ENCODE data around the gene MAP4K4.
"Not testable (repeated sequence)": the region's sequence is repeated elsewhere in the genome, so short reads cannot be mapped to it uniquely, and the experiment has no call there.

Gene MAP4K4

DNA sequence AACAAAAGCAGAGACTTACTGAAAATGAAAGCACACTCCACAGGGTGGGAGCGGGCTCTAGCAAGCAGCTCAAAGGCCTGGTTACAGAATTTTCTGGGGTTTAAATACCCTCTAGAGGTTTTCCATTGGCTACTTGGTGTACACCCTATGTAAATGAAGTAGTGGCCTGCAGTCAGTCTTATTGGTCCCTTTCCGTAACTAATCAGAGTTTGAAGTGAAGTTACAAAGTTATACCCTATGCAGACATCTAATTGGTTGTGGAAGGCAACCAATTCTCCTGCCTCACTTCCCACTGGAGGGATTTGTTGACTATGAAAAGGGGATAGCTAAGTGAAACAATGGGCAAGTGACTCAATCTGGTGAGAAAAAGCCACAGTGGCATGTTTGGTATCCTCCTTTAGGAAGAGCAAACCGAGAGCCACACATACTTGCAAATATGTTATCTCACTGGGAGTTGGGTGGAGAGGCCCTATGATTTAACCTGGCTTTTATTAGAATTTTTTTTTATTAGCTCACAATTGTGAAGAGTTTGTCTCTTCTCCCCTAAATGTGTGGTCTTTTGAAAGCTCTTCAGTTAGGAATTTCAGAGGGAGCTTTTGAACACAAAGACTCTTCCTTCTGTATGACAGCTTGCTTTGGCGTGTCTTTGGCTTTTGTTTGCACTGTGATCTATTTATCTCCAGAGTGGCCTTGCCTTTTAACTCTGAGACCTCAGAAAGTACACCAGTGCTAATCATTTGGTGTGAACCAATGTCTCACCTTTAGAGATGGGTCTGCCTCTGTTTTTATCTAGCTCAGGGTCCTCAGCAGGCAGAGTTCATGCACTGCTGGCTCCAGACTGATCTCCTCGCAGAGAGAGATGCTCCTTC is 69.6 kb downstream of the MAP4K4 start:
- no peak for DNase-seq (ENCODE audit: low read depth in 3 of 3)

DNA sequence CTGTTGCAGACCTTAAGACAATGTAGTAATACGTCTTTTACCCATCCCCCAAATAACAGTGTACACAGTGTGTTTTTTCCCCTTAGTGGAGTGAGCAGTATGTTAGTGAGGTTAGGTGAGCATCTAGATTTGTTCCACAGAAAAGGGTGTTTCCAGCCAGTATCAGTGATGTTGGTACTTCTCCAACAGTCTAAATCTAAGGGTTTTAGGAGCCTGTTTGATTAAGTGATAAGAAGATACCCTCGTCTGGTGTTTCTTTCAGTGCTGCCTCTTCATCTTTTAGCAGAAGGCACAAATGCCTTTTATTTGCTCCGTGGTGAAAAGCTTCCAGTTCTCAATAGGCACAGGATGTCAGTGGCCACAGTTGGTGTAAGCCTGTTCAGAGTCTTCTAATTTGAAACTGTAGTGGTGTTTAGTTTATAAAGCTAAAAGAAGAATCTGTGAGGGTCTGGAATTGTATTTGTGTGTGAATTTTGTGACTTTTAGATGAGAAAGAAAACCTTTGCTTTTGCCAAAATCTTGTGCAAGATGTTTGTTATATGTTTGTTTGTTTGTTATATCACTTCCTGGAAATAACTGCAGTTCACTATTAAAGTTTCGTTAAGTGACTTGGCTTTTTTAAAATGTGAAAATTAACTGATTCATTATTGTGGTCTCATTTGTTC is 71.2 kb downstream of the MAP4K4 start:
- DNase-seq (ENCODE audit: low read depth in 3 of 3), result no peak

DNA sequence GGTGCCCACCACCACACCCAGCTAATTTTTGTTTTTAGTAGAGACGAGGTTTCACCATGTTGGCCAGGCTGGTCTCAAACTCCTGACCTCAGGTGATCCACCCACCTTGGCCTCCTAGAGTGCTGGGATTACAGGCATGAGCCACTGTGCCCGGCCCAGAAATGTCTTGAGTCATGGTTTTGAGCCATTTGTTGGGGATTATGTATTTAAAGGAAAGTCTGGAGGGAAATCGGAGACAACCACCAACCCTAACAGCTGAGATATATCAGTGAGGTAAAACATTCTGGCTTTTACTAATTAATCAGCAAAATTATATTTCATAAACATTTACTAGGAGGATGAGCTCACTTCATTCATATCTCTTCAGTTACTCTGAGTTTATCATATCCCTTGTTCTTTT is 72.2 kb downstream of the MAP4K4 start:
- DNase-seq (ENCODE audit: low read depth in 3 of 3), result not testable (repeated sequence)

DNA sequence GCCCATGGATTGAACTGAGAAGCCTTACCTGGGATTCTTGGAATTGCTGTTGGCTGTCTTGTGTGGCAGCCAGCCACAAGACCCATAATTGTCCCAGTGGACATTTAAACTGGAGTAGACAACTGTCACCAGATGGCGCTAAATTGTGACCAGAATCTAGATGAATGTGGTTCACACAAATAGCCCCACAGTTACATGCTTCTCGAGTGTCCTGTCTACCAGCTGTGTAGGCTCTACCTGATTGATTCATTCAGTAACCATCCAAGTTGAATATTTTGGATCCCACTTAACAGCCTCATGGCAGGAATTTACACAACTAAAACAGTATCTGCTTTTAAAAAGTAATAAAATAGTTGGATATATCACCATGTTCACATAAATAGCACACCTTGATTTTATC is 73.2 kb downstream of the MAP4K4 start:
- DNase-seq (ENCODE audit: low read depth in 3 of 3), result no peak

DNA sequence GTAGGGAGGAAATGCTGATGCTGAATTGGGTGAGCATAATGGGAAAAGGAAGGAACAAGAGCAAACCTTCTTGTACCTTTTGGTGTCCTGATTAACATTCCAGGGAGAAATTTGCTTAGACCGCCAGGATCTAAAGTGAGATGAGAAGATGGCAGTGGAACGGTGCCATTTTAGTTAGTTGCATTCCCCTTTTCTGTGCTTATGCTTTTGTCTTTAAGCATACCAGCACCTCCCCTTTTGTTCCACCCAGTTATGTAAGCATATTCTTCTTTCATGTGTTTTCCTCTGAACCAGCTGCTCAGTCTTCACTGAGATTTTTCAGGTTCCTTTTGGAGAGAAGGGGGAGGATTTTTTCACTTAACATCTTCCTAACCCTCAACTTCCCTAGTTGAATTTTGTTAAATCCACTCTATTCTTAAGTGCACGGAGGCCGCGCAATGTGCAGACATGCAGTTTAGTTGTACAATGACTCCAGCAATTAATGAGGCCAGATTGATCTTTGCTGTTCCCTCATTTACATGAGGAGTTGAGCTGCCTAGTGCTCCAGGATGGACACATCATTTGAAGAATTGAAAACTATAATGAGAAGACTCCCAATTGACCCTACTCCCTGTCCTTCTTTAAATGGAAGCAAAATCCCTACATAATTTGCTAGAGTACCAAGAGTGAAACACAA is 73.9 kb downstream of the MAP4K4 start:
- DNase-seq (ENCODE audit: low read depth in 3 of 3), result no peak

DNA sequence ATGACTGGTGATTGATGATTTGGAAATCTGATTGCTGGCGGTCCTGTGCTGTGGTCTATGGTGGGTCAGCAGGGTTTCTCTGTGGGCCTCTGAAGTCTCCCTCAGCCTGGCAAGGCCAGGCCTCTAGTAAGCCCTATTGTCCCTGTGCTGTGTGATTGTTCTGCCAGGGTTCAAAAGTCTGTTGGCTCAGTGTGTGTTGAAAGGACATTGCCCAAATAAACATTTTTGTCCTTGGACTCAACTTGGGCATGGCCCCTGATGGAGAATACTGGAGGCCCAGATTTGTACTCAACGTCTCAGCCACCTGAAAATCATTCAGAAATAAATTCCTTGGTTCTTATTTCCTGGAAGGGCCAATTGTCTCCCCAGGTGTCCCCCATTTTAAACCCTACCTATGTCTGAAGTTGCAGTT is 74.4 kb downstream of the MAP4K4 start:
- DNase-seq (ENCODE audit: low read depth in 3 of 3), result no peak

DNA sequence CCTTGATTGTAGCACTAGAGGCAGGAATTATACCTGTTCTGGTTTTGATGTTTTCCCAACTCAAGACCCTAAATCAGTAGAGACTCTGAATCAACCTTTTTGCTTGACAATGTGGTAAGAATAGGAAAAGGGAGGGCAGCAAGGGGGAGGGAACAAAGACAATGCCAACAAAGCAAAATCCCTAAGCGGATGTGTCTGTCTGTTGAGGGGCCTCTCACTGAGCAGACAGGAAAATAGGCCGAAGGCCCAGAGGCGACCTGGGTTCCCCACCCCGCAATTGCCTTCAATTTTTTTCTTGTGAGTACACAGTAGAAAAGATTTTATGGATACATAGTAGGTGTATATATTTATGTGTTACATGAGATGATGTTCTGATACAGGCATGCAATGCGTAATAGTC is 75.6 kb downstream of the MAP4K4 start:
- DNase-seq (ENCODE audit: low read depth in 3 of 3), result no peak

DNA sequence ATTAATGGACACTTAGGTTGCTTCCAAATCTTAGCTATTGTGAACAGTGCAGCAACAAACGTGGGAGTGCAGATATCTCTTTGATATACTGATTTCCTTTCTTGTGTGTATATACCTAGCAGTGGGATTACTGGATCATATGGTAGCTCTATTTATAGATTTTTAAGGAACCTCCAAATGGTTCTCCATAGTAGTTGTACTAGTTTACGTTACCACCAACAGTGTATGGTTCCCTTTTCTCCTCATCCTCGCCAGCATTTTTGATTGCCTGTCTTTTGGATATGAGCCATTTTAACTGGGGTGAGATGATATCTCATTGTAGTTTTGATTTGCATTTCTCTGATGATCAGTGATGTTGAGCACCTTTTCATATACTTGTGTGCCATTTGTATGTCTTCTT is 76.5 kb downstream of the MAP4K4 start:
- DNase-seq (ENCODE audit: low read depth in 3 of 3), result not testable (repeated sequence)

DNA sequence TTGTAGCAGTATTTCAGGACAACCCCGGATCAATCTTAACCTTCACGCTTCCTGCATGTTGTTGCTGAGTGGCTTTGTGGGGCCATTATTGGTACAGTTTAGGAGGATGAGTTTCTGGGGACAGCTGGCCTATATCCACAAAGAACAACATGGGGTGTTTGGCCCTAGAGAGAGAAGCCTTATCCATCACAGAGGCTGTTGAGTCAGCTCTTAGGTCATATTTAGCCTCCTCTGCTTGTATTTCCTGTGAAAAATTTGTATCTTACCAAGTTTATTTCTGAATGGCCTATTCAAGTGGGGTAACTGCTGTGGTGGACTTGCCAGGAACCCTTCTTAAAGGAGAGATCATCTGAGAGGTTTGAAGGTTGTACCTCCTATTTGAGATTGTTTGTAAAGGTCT is 77.6 kb downstream of the MAP4K4 start:
- DNase-seq (ENCODE audit: low read depth in 3 of 3), result no peak

DNA sequence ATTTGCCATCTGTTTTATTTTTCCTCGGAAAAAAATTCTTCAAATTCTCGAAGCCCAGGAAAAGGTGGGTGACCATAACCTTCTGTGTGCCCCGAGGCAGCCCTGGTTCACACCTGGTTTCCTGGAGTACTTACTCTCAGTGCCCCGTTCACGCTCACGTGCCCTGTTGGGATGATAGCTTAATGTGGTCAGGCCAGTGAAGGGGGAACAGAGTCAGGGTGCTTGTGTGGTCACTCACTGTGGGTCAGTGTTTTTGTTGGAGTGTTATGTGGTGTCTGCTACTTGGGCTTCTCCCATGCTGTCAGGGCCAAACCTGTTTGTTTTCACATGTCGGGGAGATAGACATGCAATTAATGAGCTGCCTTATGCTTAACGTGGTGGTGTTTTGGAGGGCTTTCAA is 78.1 kb downstream of the MAP4K4 start:
- no peak for DNase-seq (ENCODE audit: low read depth in 3 of 3)

DNA sequence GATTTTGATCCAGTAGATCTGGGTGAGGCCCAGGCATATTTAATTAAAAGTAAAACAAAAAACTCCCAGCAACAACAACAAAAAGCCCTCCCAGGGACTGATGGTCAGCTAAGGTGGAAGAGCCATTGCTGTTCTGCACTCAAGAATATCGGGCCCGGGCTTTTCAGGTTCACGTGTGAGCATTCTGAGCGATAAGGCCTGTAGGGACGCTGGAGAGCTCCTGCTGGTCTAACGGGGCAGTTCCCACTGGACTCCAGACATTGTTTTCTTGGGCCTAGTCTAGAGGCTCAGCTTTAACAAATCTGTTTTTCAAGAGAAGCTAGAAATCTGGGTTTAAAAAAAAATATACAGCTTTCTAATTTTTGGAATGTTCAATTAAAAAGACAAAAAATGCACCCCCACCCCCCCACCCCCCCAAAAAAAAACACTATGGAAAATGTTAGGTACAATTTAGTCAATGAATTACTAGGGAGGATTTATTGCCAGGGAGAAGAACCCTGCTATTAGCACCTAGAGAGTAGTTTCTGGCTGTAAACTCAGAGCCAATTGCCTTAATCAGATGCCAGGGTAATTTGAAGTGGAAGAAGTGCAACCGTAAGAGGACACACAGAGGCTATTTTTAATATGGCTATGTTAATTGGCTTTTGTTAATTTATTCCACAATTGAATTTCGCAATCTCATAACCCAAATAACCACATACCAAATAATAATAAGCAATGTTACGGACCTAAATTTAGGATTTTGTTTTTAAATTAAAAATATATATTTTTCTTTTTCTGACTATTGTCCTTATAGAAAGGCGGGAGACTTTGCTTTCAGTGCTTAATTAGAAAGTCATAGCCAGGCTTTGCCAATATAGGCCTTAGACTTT is 78.9 kb downstream of the MAP4K4 start:
- no peak for DNase-seq (ENCODE audit: low read depth in 3 of 3)

DNA sequence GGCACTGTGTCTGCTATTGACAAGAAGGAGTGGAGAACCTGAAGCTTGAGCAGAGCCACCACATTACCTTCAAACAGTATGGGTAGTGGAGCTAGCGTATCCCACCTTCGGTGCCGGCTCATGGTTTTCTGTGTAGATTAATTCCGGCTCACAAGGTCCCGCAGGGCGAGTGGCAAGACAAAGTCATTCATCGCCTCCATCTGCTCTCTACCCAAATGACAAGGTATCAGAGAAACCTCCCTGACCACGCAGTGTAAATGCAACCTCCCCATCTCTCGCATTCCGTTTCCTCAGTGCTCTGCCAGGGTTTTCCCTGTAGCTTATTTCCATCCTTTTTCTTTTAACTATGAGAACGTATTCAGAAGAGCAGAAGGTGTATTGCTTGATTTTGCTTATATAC is 79.8 kb downstream of the MAP4K4 start:
- no peak for DNase-seq (ENCODE audit: low read depth in 3 of 3)

DNA sequence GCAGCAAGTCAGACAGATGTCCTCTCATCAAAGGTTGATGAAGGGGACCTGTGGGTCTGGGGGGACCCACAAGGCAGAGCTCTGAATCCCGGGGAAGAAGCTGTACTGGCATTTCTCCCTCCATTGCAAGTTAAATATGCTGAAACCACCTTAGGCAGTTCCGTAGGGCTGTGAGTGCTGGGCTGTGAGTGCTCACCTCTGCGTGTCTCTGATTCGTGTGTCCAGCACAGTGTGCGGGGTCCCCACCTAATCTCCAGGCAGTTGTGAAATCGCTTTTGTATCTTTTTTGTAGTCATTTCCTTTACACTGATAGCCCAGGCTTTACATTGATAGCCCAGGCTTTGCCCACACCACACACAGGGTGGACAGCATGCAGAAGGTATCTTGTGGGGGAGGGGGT is 80.6 kb downstream of the MAP4K4 start:
- DNase-seq (ENCODE audit: low read depth in 3 of 3), result no peak

DNA sequence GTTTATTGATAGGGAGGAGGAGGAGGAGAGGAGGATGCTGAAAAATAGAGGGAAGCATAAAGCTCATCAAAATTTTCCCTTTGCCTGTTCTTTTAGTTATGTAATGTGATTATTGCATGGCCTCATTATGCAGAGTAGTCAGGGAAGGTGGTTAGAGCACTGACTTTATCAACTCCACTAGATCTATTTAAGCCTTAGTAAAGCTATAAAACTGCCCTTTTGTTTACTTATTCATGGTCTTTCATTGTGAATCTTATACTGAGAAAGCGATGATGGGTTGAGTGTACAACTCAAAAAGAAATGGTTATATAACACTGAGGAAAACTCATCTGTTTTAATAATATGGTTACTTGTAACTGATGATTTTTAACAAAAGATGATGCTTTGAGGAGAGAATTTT is 81.7 kb downstream of the MAP4K4 start:
- no peak for DNase-seq (ENCODE audit: low read depth in 3 of 3)

DNA sequence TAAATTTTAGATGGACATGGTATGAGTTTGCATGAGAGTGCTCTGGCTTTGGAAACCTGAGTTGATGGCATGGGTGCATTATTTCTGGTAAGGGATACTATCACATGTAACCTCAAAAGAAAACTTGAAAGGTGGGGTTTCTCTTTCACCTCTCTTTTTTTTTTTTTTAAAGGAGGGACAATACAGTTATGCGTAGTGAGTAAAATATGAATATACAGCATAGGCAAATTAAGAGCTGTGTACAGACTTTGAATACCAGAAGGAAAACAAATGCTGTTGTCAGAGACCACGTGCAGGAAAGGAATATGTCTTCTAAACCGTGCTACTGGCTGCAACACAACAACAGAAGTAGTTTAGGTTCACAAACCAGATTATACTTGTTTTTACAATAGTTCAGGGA is 82.1 kb downstream of the MAP4K4 start:
- no peak for DNase-seq (ENCODE audit: low read depth in 3 of 3)

DNA sequence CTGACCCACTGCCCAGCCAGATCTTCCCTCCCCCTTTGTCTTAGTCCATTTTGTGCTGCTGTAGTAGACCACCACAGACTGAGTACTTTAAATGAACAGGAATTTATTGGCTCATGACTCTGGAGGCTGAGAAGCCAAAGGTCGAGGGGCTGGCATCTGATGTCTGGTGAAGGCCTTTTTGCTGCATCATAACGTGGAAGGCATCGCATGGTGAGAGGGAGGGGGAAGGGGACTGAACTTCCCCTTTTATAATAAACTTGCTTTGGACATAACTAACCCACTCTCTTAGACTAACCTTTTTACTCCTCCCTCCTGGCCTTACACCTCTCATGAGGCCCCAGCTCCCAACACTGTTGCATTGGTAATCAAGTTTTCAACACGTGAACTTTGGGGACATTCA is 83.8 kb downstream of the MAP4K4 start:
- no peak for DNase-seq (ENCODE audit: low read depth in 3 of 3)

DNA sequence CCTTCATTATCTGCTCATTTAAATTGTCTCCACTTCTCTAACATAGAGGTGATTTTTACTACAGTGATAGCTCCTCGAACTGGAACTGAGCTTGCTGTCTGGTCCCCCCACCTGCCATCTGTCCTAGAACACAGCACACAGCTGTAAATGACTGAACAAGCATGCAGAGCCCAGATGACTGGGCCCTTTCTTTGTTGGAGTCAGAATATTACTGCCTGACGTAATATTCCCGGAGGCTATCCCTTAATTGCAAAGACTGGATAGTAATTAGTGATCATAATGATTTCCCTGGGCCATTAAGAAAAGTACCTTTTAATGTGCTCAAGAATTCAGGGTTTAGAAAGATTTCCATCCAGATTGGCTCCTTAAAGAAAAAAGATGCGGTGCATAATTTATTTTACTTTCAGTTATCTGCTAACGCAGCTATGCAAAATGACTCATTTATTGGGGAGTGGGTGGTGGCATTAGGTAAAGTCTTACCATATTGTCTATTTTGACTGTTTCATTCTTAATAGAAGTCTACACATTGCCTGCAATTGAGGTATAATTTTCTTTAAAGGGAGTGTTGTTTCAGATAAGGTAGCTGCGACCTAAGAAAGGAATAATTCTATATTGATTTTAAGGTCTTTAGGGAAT is 84.4 kb downstream of the MAP4K4 start:
- DNase-seq (ENCODE audit: low read depth in 3 of 3), result no peak

DNA sequence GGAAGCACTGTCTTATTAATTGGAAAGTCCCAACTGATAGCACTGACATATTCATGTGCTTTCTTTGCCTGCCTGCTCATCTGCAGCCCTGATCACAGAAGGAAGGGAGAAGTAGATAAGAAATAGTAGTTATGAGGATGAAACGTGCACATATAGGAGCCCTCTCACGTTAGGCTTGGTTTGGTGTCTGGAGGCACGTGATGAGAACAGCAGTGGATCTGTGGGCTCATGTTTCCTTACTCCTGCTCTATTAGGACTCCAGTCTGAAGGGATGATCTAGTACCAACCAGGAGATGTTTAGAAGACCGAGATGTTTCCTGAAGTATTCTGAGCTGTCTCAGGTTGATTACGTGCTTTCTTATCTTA is 84.9 kb downstream of the MAP4K4 start:
- DNase-seq (ENCODE audit: low read depth in 3 of 3), result no peak

DNA sequence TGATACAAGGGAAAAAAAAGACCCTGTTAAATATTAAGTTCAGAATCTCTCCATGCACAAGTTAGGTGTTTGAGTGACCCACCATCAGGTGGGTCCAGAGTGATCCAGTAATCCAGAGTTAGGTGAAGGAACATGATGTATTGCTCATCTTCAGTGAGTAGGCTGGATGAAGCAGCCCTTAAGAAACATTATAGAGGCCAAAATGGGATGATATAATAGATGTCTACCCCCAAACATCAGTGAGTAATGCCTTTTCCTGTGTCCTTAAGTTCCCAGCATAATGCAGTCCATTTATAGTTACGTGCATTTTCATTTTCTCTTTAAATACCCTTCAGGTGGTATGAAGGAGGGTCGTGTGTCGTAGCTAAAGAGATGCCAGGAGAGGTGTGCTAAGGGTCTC is 89.6 kb downstream of the MAP4K4 start:
- DNase-seq (ENCODE audit: low read depth in 3 of 3), result no peak

DNA sequence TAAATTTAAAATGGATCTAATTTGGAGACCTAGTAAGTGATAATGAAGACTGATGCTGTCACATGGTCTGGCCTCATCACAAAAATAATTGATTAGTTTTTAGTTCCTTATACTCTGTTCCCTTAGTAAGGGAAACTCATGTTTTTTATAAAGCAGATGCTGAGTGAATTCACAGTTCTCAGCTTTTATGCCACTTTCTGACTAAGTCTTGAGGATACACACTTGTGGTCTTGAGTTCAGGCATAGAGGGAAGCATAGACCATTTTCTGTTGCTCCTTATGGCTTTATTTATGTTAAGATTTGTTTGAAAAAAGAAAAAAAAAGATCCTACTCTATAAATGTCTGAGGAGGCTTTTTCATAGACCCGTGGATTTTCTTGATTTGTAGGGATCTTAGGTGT is 91.1 kb downstream of the MAP4K4 start:
- DNase-seq (ENCODE audit: low read depth in 3 of 3), result no peak

All from stimulated activated CD4-positive, alpha-beta T cell treated with anti-CD3 and anti-CD28 coated beads, TNF-alpha, amount 100 ng/mL, for 24 hours (primary cell).